SW 1271 (cell line): ENCODE measurements around the gene CNIH3.

Experiments used
- DNase-seq, 2 experiments: peaks; one replicate each; lab custom pipeline; 2025; lab: John Stamatoyannopoulos, UW

CNIH3 gene

GRCh38 chr1:224616756-224617409 lies 766 bp downstream of the CNIH3 start:
- DNase-seq: no peak

- DNase-seq: no peak
These were observed 1.6 kb downstream of the CNIH3 start for GRCh38 chr1:224617410-224618355.

- DNase-seq: no peak
These were observed 3.1 kb downstream of the CNIH3 start for GRCh38 chr1:224619209-224619608.

- DNase-seq: no peak
These were observed 4.0 kb downstream of the CNIH3 start for GRCh38 chr1:224620105-224620504.

- no peak for DNase-seq
These were observed 5.9 kb downstream of the CNIH3 start for GRCh38 chr1:224621813-224622682.

- DNase-seq: no peak
These were observed 6.7 kb downstream of the CNIH3 start for GRCh38 chr1:224622831-224623230.

GRCh38 chr1:224623310-224623714 lies 7.2 kb downstream of the CNIH3 start:
- peak; percentile 10 to 33 for DNase-seq

GRCh38 chr1:224623743-224624333 lies 7.7 kb downstream of the CNIH3 start:
- peak; percentile 77 to 81 for DNase-seq

- no peak for DNase-seq
These were observed 8.3 kb downstream of the CNIH3 start for GRCh38 chr1:224624432-224624831.

- no peak for DNase-seq
These were observed 9.9 kb downstream of the CNIH3 start for GRCh38 chr1:224626042-224626441.

GRCh38 chr1:224629965-224630364 lies 13.8 kb downstream of the CNIH3 start:
- DNase-seq: no peak

GRCh38 chr1:224631462-224632115 lies 15.5 kb downstream of the CNIH3 start:
- DNase-seq: no peak

GRCh38 chr1:224632381-224632871 lies 16.3 kb downstream of the CNIH3 start:
- DNase-seq: peak in 1 of 2 experiments; percentile 18

- no peak for DNase-seq
These were observed 16.8 kb downstream of the CNIH3 start for GRCh38 chr1:224632921-224633321.

GRCh38 chr1:224635356-224635755 lies 19.2 kb downstream of the CNIH3 start:
- no peak for DNase-seq

- no peak for DNase-seq
These were observed 21.4 kb downstream of the CNIH3 start for GRCh38 chr1:224637515-224637914.

- DNase-seq: no peak
These were observed 21.8 kb downstream of the CNIH3 start for GRCh38 chr1:224637936-224638335.

- DNase-seq: no peak
These were observed 23.4 kb downstream of the CNIH3 start for GRCh38 chr1:224639426-224639975.

GRCh38 chr1:224640018-224640417 lies 23.9 kb downstream of the CNIH3 start:
- DNase-seq: no peak

- no peak for DNase-seq
These were observed 24.5 kb downstream of the CNIH3 start for GRCh38 chr1:224640587-224640986.

- no peak for DNase-seq
These were observed 24.9 kb downstream of the CNIH3 start for GRCh38 chr1:224641030-224641429.
